Measurements from ENCODE around the gene BAZ1B.
"Not testable (repeated sequence)": the region's sequence is repeated elsewhere in the genome, so short reads cannot be mapped to it uniquely, and the experiment has no call there.

Gene BAZ1B, protein sequence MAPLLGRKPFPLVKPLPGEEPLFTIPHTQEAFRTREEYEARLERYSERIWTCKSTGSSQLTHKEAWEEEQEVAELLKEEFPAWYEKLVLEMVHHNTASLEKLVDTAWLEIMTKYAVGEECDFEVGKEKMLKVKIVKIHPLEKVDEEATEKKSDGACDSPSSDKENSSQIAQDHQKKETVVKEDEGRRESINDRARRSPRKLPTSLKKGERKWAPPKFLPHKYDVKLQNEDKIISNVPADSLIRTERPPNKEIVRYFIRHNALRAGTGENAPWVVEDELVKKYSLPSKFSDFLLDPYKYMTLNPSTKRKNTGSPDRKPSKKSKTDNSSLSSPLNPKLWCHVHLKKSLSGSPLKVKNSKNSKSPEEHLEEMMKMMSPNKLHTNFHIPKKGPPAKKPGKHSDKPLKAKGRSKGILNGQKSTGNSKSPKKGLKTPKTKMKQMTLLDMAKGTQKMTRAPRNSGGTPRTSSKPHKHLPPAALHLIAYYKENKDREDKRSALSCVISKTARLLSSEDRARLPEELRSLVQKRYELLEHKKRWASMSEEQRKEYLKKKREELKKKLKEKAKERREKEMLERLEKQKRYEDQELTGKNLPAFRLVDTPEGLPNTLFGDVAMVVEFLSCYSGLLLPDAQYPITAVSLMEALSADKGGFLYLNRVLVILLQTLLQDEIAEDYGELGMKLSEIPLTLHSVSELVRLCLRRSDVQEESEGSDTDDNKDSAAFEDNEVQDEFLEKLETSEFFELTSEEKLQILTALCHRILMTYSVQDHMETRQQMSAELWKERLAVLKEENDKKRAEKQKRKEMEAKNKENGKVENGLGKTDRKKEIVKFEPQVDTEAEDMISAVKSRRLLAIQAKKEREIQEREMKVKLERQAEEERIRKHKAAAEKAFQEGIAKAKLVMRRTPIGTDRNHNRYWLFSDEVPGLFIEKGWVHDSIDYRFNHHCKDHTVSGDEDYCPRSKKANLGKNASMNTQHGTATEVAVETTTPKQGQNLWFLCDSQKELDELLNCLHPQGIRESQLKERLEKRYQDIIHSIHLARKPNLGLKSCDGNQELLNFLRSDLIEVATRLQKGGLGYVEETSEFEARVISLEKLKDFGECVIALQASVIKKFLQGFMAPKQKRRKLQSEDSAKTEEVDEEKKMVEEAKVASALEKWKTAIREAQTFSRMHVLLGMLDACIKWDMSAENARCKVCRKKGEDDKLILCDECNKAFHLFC (N-terminal part only)

DNA sequence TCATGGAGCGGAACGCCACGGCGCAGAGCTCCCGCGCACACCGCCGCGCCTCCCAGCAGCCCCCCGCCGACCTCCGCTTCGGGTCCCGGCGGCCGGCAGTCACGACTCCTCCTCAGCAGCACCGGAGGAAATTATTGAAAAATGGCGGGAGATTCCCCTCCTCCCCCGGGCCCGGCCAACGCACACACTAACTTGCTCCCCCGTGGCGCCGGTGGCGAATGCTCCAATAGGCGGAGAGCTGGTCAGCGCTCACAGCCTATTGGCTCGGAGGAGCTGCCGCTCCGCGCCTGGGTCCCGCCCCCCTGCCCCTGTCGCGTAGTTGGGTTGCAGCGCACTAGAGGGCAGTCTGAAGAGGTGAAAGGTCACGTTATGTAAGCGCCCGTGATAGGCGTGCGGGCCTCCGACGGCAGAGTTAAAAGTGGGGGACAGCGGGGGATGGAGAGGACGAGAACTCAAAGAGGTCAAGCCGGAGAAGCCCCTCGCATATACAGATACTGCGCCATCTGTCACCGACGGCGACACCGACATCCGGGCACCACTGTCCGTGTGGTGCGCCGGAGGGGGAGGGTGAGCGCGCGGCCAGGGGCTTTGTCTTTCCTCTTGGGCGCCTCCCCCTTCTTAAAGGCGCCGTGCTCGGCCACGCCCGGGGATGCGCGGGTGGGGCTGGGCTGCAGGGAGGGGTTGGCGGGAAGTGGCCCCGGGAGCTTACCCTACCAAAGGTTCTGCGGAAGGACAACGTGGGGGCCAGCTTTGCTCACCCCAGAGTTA, at the start of gene BAZ1B:
Gene BAZ1B (minus strand): TSS at position 189 of the 768 bp plus-strand sequence. CDS start 360 bp downstream, outside the sequence.
- DNase-seq, result peak; percentile 99

DNA sequence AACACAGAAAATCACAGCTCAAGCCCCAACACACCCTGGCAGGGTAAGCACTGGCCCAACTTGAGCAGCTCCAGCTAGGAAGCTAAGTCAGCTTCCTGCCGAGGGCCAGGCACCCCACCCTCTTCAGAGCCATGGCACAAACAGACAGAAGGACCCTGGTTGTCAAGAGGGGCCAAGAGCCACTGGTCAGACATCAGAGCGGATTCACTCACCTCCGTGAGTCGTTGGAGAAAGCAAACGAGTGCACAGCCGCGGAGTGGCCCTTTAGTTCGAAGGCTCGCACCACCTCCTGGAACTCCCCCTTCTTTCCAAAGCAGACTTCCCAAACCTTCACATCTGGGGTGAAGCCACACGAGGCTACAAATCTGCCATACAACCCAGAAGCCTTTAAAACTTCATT, 48.9 kb upstream of the BAZ1B start:
- DNase-seq, result no peak

DNA sequence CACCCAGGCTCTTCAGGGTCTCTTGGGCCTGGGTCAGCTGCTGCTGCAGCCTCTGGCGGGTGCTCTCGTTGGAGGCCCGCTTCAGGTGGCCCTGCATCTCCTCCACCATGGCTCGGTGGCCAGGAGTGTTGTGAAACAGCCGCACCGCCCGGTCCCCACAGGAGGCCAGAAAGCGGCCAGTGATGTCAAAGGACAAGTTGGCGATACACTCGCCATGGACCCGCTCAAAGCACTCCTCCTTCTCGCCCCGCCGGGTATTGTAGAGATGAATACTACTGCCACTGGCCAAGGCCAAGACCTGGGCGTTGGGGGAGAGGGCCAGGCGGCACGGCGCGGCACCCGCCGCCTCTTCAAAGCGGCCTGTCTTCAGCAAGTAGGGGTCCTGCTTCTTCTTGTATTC, 48.4 kb upstream of the BAZ1B start:
- no peak for DNase-seq

DNA sequence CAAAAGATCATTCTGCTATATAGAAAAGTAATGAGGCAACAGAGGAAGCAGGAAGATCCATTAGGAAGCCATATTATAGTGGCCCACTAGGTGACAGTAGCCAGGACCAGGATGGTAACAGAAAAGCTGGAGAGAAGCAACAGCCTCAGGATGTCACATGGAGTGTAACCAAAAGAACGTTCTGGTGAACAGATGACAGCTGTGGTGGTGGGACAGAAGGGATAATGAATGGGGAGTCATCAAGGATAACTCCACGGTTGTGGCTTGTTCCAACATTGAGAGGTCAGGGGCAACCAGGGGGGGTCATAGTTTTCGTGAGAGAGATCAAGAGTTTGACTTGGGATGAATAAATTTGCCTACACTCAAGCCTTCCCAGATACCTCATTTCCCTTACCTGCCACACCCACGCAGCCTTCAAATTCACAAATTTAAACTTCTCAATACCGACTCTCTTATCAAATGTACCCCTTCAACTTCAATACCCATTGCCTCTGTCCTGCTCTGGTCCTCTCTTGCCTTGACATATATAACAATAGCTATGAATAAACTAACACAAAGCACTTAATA, 47.0 kb upstream of the BAZ1B start:
- no peak for DNase-seq

DNA sequence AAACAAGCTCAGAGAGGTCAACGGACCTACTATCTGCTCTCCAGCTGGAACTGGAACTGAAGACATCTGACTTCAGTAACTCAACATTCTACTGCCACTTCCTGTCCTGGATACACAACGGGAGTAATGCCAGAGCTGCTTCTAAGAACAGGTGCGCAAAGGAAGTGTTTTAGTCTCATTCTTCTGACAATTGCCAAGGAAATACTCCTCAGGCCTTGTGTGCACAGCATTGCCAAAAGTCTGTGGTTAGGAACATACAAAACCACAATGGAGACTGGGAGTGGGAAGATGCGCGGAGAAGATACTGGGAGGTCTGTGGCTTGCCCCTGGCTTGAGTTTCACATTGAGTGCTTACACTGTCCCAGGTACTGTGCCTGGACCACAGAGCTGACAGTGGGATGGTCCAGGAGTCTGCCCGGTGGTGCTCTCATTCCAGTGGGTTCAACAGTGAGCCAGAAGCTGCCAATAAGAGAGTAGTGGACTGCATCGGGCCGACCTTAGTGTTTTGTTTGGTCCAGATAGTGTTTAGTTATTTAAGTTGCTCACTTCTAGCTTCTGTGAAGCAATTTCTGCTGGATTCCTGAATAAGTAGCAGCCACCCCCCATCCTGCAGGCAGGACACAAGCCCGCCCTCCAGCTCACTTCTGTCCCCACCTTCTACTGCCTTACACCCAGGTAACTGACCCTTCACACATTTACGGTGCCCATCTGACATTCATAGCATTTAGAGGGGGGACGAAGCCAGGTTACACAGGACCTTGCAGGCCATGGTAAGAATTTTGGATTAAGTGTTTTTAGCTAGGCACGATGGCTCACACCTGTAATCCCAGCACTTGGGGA, 46.0 kb upstream of the BAZ1B start:
- peak; percentile 20 for DNase-seq

DNA sequence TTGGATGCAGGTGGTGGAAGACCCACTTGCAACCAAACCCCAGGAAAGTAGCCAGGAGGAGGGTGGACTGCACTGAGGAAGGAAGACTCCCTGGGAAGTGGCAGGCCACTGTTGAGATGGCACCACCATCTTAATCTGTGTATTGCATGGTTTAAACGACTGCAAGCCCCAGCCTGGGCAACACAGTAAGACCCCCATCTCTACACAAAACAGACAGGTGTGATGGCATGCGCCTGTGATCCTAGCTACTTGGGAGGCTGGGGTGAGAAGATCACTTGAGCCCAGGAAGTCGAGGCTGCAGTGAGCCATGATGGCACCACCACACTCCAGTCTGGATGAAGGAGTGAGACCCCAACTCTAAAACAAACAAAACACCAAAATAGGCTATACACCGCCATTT, 45.0 kb upstream of the BAZ1B start:
- no peak for DNase-seq

DNA sequence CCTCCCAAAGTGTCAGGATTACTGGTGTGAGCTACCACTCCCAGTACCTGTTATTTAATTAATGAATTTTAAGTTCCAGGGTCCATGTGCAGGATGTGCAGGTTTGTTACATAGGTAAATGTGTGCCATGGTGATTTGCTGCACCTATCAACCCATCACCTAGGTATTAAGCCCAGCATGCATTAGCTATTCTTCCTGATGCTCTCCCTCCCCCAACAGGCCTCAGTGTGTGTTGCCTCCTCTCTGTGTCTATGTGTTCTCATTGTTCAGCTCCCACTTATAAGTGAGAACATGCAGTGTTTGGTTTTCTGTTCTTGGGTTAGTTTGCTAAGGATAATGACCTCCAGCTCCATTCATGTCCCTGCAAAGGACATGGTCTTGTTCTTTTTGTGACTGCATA, 44.3 kb upstream of the BAZ1B start:
- not testable (repeated sequence) for DNase-seq

DNA sequence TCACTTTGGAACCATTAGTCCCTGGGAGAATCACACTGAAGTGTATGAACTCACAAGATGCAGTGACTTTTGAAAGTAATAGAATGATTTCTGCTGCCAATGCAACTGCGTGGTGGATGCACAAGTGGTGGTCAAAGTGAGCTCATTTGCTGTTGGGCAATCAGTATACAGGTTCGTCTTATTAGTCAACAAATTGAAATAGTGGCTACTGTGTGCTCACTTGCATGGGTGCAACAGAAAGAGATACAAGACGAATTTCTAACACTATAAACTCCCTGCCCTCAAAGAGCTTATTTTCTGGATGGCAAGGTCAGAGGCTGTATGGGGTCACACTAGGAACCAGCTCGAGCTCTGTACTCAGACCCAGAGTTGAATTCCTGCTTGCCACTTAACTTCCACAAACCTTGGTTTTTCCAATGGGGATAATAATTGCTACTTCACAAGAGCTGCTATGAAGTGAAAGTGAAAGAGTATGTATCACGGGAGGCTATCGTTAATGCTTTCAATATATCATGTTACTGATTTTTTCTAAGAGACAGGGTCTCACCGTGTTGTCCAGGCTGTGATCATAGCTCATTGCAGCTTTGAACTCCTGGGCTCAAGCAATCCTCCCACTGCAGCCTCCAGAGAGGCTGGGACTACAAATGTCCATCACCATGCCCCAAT, 43.7 kb upstream of the BAZ1B start:
- DNase-seq, result no peak

DNA sequence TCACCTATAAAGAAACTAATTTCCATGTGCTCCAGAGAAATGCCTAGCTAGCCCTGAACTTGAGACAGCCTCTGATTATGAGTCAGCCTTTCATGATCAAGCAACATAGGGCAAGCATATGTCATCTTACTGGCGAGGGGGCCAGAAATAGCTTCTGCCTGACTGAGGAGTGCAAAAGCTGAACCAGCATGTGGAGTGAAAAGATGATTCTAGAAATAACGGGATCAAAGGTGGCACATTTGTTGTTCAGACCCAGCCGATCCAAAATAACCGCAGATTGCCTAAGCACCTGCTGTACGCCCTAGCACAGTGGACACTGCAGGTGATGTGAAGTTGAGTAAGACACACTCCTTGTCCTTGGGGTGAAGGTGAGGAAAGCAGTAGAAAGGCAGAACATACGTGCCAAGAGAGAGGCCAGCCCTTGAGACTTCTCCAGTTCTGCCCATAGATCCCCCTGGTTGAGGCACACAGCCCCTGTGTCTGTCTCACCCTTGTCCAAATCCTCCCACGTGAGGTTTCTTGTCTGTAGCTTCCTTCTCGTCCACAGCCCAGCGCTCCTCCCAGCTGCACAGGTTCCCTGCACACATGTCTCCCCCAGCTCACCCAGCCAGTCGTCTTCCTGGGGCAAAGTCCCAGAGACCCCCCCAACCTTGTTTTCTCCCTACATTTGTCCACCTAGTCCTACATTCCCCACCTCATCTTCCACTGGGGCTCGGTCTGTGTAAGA, 38.2 kb upstream of the BAZ1B start:
- DNase-seq, result peak; percentile 35

DNA sequence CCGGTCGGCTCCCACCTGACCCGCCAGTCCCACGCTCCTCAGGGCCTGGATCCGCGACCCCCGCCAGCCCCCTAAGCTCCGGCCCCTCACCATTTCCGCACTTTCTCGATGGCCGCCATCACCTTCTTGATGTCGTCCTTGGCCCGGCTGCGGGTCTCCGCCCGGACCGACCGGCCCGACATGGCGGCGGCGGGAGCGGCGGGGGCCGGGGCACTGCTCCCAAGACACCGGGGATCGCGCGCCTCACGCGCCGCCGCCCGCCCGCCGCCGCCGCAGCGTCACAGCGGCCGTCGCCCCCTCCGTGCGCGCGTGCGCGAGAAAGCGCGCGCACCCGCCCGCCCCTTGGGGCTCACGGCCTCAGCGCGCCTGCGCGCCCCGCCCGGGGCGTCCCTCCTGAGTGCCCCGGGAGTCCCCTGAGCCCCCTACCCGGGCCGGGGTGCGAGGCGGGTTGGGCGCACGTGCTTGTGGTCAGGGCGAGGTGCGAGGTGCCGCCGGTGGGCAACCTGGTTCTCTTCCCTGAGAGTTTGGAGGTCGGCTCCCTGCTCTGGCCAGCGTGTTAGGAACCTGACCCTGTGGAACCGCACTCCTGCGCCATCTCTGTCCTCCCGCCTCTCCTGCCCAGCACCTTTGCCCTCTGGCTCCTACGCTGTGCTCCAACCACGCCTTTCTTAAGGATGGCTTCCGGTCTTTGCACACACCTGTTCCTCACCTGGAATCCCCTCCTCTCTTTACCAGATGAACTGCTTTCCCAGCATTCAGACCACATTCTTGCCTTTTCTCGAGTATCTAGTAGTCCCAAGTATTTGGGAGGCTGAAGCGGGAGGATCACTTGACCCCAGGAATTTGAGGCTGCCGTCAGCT, 35.5 kb upstream of the BAZ1B start, which contains the start of gene BCL7B:
Gene BCL7B (minus strand): TSS at position 294 of the 861 bp plus-strand sequence. CDS start 112 bp downstream, at position 182.
- DNase-seq, result peak; percentile 81

DNA sequence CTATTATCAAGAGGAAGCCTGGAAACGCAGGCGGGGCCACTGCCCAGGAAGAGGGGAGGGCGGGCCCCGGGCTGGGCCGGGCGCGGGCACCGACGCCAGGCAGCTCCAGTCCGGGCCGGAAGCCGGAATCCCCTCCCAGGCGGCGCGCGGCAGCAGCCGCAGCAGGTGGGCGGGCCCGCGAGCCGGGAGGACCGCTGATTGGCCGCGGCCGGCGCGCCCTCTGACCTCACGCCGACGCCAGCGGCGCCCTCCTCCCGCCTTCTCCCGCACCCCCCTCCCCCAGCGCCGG, 35.0 kb upstream of the BAZ1B start:
- peak; percentile 96 for DNase-seq

DNA sequence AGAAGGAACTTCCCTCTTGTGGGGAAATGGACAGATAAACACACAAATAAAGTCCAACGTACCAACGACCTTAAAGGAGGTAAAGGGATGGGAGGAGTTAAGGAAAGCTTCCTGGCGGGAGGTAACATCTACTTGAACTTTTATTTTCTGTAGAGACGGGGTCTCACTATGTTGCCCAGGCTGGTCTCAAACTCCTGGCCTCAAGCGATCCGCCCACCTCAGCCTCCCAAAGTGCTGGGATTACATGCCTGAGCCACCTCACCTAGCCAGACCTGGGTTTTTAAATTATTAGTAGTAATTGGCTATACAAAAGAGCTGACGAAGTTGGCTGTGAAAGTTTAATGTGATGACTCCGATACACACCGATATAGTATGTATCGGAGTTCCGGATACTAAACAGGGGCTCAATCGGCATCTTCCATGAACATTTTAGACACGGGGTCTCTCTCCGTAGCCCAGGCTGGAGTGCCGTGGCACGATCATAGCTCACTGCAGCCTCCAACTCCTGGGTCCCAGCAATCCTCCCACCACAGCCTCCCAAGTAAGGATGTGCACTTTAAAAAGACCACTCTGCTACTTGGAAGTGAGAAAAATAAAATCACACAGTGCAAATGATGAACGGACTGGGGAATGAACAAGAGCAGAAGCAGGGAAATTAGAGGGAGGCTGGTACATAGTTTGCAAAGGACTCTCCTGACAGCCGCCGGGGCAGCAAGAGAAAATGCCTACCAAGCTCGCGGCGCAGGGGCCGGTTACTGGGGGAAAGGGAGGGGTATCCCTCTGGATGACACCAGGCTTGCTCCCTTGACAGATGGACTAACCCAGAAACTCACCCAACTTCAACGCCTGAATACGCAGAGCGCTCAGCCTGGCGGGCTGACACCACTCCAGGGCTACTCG, 34.4 kb upstream of the BAZ1B start:
- DNase-seq, result peak; percentile 30

DNA sequence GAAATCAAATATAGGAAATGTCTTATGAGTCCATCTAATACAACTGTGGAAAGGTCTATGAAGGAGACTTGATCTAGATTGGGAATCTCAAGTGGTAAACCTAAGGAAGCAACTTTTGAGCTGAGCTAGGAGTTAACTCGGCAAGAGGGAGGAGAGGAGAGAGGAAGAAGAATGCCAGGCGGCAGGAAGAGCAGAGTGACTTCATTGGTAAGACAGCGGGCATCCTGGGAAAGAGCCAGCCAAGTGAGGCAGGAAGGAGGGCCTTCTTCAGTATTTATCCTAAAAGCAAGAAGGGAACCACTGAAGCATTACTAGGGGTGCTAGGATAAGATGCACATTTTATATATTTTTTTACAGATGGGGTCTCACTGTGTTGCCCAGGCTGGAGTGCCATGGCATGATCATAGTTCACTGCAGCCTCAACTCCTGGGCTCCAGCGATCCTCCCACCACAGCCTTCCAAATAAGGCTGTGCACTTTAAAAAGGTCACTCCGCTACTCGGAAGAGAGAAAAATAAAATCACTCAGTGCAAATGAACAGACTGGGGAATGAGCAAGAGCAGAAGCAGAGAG, 33.4 kb upstream of the BAZ1B start:
- no peak for DNase-seq

DNA sequence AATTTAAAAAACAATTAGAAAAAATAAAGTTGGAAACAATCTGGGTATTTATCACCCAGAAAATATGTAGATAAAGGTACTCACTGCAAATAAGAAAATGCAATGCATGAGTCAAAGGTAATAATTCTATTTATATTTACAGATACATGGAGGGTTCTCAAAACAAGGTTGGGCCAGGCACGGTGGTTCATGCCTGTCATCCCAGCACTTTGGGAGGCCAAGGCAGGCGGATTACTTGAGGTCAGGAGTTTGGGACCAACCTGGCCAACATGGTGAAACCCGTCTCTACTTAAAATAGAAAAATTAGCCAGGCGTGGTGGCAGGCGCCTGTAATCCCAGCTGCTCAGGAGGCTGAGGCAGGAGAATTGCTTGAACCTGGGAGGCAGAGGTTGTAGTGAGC, 28.0 kb upstream of the BAZ1B start:
- not testable (repeated sequence) for DNase-seq

DNA sequence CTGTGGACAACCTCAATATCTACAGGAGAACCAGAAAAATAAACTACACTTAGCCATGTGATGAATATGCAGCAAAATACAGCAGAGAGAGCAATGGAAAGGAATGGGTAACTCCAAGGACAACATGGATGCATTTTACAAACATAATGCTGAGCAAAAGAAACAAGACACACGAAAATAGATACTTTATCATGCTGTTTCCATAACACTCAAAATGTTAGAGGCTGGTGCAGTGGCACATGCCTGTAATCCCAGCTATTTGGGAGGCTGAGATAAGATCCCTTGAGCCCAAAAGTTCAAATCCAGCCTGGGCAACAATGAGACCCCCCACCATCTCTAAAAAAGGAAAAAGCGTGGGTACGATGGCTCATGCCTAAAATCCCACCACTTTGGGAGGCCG, 27.1 kb upstream of the BAZ1B start:
- DNase-seq, result no peak

DNA sequence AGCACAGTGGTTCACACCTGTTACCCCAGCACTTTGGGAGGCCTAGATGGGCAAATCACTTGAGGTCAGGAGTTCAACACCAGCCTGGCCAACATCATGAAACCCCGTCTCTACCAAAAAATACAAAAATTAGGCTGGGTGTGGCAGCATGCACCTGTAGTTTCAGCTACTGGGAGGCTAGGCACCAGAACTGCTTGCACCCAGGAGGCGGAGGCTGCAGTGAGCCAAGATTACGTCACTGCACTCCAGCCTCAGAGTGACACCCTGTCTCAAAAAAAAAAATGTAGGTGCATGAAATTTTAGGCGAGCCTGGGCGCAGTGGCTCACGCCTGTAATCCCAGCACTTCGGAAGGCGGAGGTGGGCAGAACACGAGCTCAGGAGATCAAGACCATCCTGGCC, 25.7 kb upstream of the BAZ1B start:
- no peak for DNase-seq

DNA sequence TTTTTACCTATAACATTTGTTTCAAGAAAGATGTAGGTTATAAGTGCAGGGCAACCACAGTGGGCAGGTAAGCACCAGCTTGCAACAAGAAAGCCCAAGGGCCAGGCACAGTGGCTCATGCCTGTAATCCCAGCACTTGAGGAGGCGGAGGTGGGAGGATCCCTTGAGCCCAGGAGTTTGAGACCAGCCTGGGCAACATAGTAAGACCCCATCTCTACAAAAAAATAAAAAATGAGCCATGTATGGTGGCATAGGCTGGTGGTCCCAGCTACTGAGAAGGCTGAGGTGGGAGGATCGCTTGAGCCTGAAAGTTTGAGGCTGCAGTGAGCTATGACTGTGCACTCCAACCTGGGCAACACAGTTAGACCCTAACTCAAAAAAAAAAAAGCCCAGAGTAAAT, 22.6 kb upstream of the BAZ1B start:
- no peak for DNase-seq
